Measurements from ENCODE around the gene UQCRQ.

DNA sequence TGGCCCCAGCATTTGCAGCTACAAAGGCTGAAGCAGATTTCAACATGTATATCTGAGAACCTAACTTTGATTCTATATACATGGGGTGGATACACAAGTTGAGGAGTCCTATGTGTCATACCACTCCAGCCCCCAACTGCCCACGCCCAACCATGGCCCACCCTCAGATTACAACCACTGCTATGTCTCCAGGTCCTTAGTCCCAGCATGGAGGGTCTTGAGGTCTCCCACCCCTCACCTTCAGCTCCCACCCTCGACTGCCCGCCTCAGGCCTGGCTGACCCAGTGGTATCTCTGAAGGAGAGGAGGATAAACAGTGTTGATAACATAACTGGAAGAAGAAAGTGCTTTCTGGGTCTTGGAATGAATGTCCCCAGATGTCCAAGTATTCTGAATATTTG is 45.1 kb upstream of the UQCRQ start:
- TF ChIP-seq, protein P1, sequence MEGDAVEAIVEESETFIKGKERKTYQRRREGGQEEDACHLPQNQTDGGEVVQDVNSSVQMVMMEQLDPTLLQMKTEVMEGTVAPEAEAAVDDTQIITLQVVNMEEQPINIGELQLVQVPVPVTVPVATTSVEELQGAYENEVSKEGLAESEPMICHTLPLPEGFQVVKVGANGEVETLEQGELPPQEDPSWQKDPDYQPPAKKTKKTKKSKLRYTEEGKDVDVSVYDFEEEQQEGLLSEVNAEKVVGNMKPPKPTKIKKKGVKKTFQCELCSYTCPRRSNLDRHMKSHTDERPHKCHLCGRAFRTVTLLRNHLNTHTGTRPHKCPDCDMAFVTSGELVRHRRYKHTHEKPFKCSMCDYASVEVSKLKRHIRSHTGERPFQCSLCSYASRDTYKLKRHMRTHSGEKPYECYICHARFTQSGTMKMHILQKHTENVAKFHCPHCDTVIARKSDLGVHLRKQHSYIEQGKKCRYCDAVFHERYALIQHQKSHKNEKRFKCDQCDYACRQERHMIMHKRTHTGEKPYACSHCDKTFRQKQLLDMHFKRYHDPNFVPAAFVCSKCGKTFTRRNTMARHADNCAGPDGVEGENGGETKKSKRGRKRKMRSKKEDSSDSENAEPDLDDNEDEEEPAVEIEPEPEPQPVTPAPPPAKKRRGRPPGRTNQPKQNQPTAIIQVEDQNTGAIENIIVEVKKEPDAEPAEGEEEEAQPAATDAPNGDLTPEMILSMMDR (IDR thresholded peaks at IDR 0.05), result no peak
- TF ChIP-seq EP300 (IDR thresholded peaks at IDR 0.05), result no peak
- no peak for TF ChIP-seq POLR2A (IDR thresholded peaks at IDR 0.05; ENCODE audit: low read depth)
- no peak for TF ChIP-seq POLR2AphosphoS5 (IDR thresholded peaks at IDR 0.05)
